Sigmoid colon (tissue), 7 donors: ENCODE results near the gene KIDINS220. TPM values are rescaled to one million over a fixed set of nuclear protein-coding genes. Genes with fewer than 3 reads are reported as not detected.

Experiments used
- DNase-seq: peaks from one replicate; pipeline ENCODE4 v3.0.0-alpha.2; 2019
- H3K27ac ChIP-seq, 4 donors: fragments of 200-600 bp; sonication (generic); one replicate each; pipeline ENCODE4 v1.5.1; 2016 to 2019; ENCODE audit warnings: mild to moderate bottlenecking in 1 of 4
- H3K27me3 ChIP-seq, 3 donors: fragments of 200-600 bp; sonication (generic); one replicate each; pipeline ENCODE4 v1.5.1; 2019; ENCODE audit warnings: mild to moderate bottlenecking in 1 of 3
- H3K36me3 ChIP-seq, 4 donors: fragments of 200-600 bp; sonication (generic); one replicate each; pipeline ENCODE4 v1.5.1; 2016 to 2019
- H3K4me1 ChIP-seq, 4 donors: fragments of 200-600 bp; sonication (generic); one replicate each; pipeline ENCODE4 v1.5.1; 2017 to 2019
- H3K4me3 ChIP-seq, 4 donors: fragments of 200-600 bp; sonication (generic); one replicate each; pipeline ENCODE4 v1.5.1; 2017 to 2019; ENCODE audit warnings: mild to moderate bottlenecking in 2 of 4, moderate library complexity in 1 of 4
- H3K9me3 ChIP-seq, 4 donors: fragments of 200-600 bp in 3 of 4; sonication (generic) in 3 of 4; one replicate each; pipeline versions ENCODE4 v1.5.1 to v1.6.1; 2013 to 2019
- CTCF ChIP-seq, 4 experiments: fragments of 450-650 bp in 3 of 4; fragments of 200-600 bp in 1 of 4; IDR thresholded peaks; one replicate each; pipeline ENCODE4 v1.5.1; 2016 to 2019; ENCODE audit warnings: antibody characterized with exemption in 4 of 4, mild to moderate bottlenecking in 3 of 4, moderate library complexity in 2 of 4
- EP300 ChIP-seq, 4 donors: sonication (generic); formaldehyde crosslinking; IDR thresholded peaks; one replicate each; pipeline ENCODE4 v1.6.1; 2017; ENCODE audit warnings: antibody characterized with exemption in 4 of 4
- POLR2A ChIP-seq, 2 donors: fragments of 450-650 bp; IDR thresholded peaks; one replicate each; pipeline ENCODE4 v1.6.1; 2016; ENCODE audit warnings: antibody characterized with exemption in 2 of 2, mild to moderate bottlenecking in 2 of 2, moderate library complexity in 2 of 2
- POLR2AphosphoS5 ChIP-seq, 4 donors: sonication (generic); formaldehyde crosslinking; IDR thresholded peaks; one replicate each; pipeline ENCODE4 v1.6.1; 2017; ENCODE audit warnings: antibody characterized with exemption in 4 of 4
- WGBS, 2 donors: extraction: QIAGEN DNeasy Blood & Tissue Kit; methylation state at CpG; one replicate each; pipeline ENCODE4 v1.1.7; 2013; 5-methylcytosine and 5-hydroxymethylcytosine counted together
- intact Hi-C: fragments of 100-400 bp; cut with DNase I; formaldehyde crosslinking; loops from one replicate; pipeline ENCODE4 v1.15.1; 2023
- polyA plus RNA-seq, 3 donors: library from polyadenylated mRNA; stranded (reverse); fragments of 200-250 nt; gene quantifications; one replicate each; pipeline ENCODE4 v1.2.3, GENCODE V29; 2013
- total RNA-seq, 4 donors: library from RNA; depleted of rRNA; stranded (reverse); fragments of >200 nt; gene quantifications; one replicate each; pipeline ENCODE4 v1.1.0, GENCODE V29; 2016
- donor health status: healthy with polysubstance abuse.
- donor health status: Bipolar disorder and iron deficiency.
- donor health status: healthy.

The KIDINS220 gene
- total and polyA plus RNA-seq, 7 donors = 3.0 to 111 (median 85.7) TPM

- H3K36me3 ChIP-seq = peaks cover 0 to 8% (median 0%) of the 10 kb centered on the region in 4 donors
- no peaks in the 10 kb centered on the region for H3K4me1 ChIP-seq
- WGBS, 2 donors = 47 to 55% methylated on average over 11 of the region's 11 CpGs
- H3K4me3 ChIP-seq = no peak overlapping the region
- no peak overlapping the region for H3K27ac ChIP-seq
- intact Hi-C loops = loop anchor here (10.0 kb wide), 1 partner anchor 462 kb away; no protein-coding TSS in a partner anchor
- no peaks in the 10 kb centered on the region for H3K27me3 ChIP-seq
- TF ChIP-seq CTCF (IDR thresholded peaks at IDR 0.05) = peak in 3 of 4 experiments; percentile 18 to 53 (median 43)
- TF ChIP-seq POLR2A (IDR thresholded peaks at IDR 0.05) = no peak
- DNase-seq = no peak
- no peaks in the 10 kb centered on the region for H3K9me3 ChIP-seq
These were observed 35.5 kb upstream of the KIDINS220 start for GRCh38 chr2:8872821-8873432.

GRCh38 chr2:8870441-8870840, 33.0 kb upstream of the KIDINS220 start:
- TF ChIP-seq POLR2A (IDR thresholded peaks at IDR 0.05) (no peak), EP300 (IDR thresholded peaks at IDR 0.05) (no peak), POLR2AphosphoS5 (IDR thresholded peaks at IDR 0.05) (no peak), CTCF (IDR thresholded peaks at IDR 0.05) (no peak)
- intact Hi-C loops = loop anchor here (10.0 kb wide), 1 partner anchor 464 kb away; no protein-coding TSS in a partner anchor

GRCh38 chr2:8867363-8867762, 29.9 kb upstream of the KIDINS220 start:
- H3K9me3 ChIP-seq = no peaks in the 10 kb centered on the region
- no peak for DNase-seq
- no peaks in the 10 kb centered on the region for H3K36me3 ChIP-seq
- H3K27ac ChIP-seq = no peak overlapping the region
- H3K4me1 ChIP-seq = no peaks in the 10 kb centered on the region
- H3K4me3 ChIP-seq = no peak overlapping the region
- intact Hi-C loops = no loop called here
- WGBS, 2 donors = 88% methylated on average over 3 of the region's 3 CpGs
- no peaks in the 10 kb centered on the region for H3K27me3 ChIP-seq
- TF ChIP-seq POLR2AphosphoS5 (IDR thresholded peaks at IDR 0.05) (no peak), POLR2A (IDR thresholded peaks at IDR 0.05) (no peak), EP300 (IDR thresholded peaks at IDR 0.05) (no peak), CTCF (IDR thresholded peaks at IDR 0.05) (no peak)

More at GRCh38 chr2:8870441-8870840, 33.0 kb upstream of the KIDINS220 start:
- H3K27ac ChIP-seq = no peak overlapping the region
- H3K9me3 ChIP-seq = no peaks in the 10 kb centered on the region
- no peaks in the 10 kb centered on the region for H3K4me1 ChIP-seq
- no peaks in the 10 kb centered on the region for H3K27me3 ChIP-seq
- no peak overlapping the region for H3K4me3 ChIP-seq
- DNase-seq = no peak
- H3K36me3 ChIP-seq = no peaks in the 10 kb centered on the region
- WGBS, 2 donors = 82 to 87% methylated on average over 2 of the region's 2 CpGs

- Histone ChIP-seq H3K4me3 (no peak overlapping the region), H3K27ac (no peak overlapping the region), H3K4me1 (no peaks in the 10 kb centered on the region), H3K36me3 (no peaks in the 10 kb centered on the region), H3K9me3 (no peaks in the 10 kb centered on the region), H3K27me3 (no peaks in the 10 kb centered on the region)
- TF ChIP-seq POLR2AphosphoS5 (IDR thresholded peaks at IDR 0.05) (no peak), CTCF (IDR thresholded peaks at IDR 0.05) (no peak), EP300 (IDR thresholded peaks at IDR 0.05) (no peak), POLR2A (IDR thresholded peaks at IDR 0.05) (no peak)
- no peak for DNase-seq
- 81 to 89% methylated on average over 10 of the region's 10 CpGs for WGBS, 2 donors
- intact Hi-C loops = no loop called here
These were observed 26.0 kb upstream of the KIDINS220 start for GRCh38 chr2:8863331-8863953.
